ENCODE data around the gene SPRY4. TPM values are rescaled to one million over a fixed set of nuclear protein-coding genes. Genes with fewer than 3 reads are reported as not detected.

Gene SPRY4
- total and polyA plus RNA-seq, 2 of the 13 experiments (the other 11 are each of a cell fraction or from before 2014, with no cell fraction given) = 8.9 to 17.8 TPM

DNA sequence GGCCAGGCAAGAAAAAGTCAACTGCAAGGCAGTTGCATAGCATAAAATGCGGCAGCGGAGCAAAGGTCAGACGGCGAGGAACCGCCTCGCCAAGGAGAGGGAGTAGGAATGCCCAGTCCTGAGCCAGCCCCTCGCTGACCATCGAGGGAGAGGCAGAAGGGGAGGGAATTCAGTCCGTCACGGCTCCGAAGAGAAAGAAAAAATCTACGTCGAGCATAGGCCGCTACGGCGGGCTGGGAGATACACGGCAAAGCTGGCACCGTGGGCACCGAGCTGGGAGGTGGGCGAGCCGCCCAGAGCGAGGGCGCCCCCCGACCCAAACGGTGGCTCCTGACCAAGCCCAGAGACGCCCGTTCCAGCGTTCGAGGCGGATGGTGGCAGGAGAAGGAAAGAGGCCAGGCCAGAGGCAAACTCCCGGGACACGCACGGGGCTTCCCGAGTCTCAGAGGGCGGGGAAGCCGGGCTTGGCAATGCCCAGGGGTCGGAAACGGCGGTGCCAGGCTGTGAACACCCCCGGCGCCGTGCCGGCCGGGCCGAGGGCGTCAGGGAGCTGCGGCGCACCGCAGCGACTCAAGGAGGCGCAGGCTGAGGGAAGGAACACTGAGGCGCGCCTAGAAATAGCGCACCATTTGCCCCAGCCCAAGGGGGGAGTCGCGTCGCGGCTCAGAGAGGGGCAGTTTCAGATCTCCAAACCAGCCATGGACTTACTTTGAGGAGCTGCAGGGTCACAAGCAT lies 518 bp downstream of the SPRY4 start (continued):
- TF ChIP-seq, protein P1, sequence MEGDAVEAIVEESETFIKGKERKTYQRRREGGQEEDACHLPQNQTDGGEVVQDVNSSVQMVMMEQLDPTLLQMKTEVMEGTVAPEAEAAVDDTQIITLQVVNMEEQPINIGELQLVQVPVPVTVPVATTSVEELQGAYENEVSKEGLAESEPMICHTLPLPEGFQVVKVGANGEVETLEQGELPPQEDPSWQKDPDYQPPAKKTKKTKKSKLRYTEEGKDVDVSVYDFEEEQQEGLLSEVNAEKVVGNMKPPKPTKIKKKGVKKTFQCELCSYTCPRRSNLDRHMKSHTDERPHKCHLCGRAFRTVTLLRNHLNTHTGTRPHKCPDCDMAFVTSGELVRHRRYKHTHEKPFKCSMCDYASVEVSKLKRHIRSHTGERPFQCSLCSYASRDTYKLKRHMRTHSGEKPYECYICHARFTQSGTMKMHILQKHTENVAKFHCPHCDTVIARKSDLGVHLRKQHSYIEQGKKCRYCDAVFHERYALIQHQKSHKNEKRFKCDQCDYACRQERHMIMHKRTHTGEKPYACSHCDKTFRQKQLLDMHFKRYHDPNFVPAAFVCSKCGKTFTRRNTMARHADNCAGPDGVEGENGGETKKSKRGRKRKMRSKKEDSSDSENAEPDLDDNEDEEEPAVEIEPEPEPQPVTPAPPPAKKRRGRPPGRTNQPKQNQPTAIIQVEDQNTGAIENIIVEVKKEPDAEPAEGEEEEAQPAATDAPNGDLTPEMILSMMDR (CRISPR knock-in tag; IDR thresholded peaks at IDR 0.05) = no peak
- TF ChIP-seq ZNF761 (CRISPR knock-in tag; conservative IDR thresholded peaks at IDR 0.05) (0 out of 2 replicates have a peak, but pooled peaks have one; percentile 39), ZNF839 (CRISPR knock-in tag; IDR thresholded peaks at IDR 0.05; ENCODE audit: borderline replicate concordance) (no peak), MYC (CRISPR knock-in tag; IDR thresholded peaks at IDR 0.05; ENCODE audit: borderline replicate concordance) (peak; percentile 15; the same call in 1 of the 2 replicates), FOXC1 (CRISPR knock-in tag; IDR thresholded peaks at IDR 0.05; ENCODE audit: borderline replicate concordance) (peak; percentile 47; the same call in 1 of the 2 replicates), POLR2AphosphoS5 (IDR thresholded peaks at IDR 0.05; ENCODE audit: low read depth, low read length) (0 out of 2 replicates have a peak, but pooled peaks have one; percentile 21), LCORL (IDR thresholded peaks at IDR 0.05) (no peak), LCORL (CRISPR knock-in tag; IDR thresholded peaks at IDR 0.05) (no peak), FOXA3 (CRISPR knock-in tag; IDR thresholded peaks at IDR 0.05) (no peak), ZNF34 (CRISPR knock-in tag; IDR thresholded peaks at IDR 0.05; ENCODE audit: borderline replicate concordance) (no peak), TARDBP (CRISPR knock-in tag; IDR thresholded peaks at IDR 0.05) (no peak), POGZ (CRISPR knock-in tag; IDR thresholded peaks at IDR 0.05) (no peak), TSC22D2 (CRISPR knock-in tag; IDR thresholded peaks at IDR 0.05; ENCODE audit: borderline replicate concordance) (no peak), ZNF550 (CRISPR knock-in tag; IDR thresholded peaks at IDR 0.05; ENCODE audit: borderline replicate concordance) (no peak), ETV5 (CRISPR knock-in tag; IDR thresholded peaks at IDR 0.05; ENCODE audit: borderline replicate concordance) (no peak; the same call in 1 of the 2 replicates), RFXAP (CRISPR knock-in tag; IDR thresholded peaks at IDR 0.05; ENCODE audit: borderline replicate concordance) (0 out of 2 replicates have a peak, but pooled peaks have one; percentile 32)
- TF ChIP-seq, protein P2, sequence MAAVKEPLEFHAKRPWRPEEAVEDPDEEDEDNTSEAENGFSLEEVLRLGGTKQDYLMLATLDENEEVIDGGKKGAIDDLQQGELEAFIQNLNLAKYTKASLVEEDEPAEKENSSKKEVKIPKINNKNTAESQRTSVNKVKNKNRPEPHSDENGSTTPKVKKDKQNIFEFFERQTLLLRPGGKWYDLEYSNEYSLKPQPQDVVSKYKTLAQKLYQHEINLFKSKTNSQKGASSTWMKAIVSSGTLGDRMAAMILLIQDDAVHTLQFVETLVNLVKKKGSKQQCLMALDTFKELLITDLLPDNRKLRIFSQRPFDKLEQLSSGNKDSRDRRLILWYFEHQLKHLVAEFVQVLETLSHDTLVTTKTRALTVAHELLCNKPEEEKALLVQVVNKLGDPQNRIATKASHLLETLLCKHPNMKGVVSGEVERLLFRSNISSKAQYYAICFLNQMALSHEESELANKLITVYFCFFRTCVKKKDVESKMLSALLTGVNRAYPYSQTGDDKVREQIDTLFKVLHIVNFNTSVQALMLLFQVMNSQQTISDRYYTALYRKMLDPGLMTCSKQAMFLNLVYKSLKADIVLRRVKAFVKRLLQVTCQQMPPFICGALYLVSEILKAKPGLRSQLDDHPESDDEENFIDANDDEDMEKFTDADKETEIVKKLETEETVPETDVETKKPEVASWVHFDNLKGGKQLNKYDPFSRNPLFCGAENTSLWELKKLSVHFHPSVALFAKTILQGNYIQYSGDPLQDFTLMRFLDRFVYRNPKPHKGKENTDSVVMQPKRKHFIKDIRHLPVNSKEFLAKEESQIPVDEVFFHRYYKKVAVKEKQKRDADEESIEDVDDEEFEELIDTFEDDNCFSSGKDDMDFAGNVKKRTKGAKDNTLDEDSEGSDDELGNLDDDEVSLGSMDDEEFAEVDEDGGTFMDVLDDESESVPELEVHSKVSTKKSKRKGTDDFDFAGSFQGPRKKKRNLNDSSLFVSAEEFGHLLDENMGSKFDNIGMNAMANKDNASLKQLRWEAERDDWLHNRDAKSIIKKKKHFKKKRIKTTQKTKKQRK (IDR thresholded peaks at IDR 0.05; ENCODE audit: low read length) = no peak
- TF ChIP-seq, protein P3, sequence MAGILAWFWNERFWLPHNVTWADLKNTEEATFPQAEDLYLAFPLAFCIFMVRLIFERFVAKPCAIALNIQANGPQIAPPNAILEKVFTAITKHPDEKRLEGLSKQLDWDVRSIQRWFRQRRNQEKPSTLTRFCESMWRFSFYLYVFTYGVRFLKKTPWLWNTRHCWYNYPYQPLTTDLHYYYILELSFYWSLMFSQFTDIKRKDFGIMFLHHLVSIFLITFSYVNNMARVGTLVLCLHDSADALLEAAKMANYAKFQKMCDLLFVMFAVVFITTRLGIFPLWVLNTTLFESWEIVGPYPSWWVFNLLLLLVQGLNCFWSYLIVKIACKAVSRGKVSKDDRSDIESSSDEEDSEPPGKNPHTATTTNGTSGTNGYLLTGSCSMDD (CRISPR knock-in tag; IDR thresholded peaks at IDR 0.05) = 0 out of 2 replicates have a peak, but pooled peaks have one; percentile 28
- TF ChIP-seq, protein P4, sequence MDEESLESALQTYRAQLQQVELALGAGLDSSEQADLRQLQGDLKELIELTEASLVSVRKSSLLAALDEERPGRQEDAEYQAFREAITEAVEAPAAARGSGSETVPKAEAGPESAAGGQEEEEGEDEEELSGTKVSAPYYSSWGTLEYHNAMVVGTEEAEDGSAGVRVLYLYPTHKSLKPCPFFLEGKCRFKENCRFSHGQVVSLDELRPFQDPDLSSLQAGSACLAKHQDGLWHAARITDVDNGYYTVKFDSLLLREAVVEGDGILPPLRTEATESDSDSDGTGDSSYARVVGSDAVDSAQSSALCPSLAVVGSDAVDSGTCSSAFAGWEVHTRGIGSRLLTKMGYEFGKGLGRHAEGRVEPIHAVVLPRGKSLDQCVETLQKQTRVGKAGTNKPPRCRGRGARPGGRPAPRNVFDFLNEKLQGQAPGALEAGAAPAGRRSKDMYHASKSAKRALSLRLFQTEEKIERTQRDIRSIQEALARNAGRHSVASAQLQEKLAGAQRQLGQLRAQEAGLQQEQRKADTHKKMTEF (CRISPR knock-in tag; IDR thresholded peaks at IDR 0.05) = peak; percentile 12; the same call in 1 of the 2 replicates
- TF ChIP-seq, protein P5, sequence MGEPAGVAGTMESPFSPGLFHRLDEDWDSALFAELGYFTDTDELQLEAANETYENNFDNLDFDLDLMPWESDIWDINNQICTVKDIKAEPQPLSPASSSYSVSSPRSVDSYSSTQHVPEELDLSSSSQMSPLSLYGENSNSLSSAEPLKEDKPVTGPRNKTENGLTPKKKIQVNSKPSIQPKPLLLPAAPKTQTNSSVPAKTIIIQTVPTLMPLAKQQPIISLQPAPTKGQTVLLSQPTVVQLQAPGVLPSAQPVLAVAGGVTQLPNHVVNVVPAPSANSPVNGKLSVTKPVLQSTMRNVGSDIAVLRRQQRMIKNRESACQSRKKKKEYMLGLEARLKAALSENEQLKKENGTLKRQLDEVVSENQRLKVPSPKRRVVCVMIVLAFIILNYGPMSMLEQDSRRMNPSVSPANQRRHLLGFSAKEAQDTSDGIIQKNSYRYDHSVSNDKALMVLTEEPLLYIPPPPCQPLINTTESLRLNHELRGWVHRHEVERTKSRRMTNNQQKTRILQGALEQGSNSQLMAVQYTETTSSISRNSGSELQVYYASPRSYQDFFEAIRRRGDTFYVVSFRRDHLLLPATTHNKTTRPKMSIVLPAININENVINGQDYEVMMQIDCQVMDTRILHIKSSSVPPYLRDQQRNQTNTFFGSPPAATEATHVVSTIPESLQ (CRISPR knock-in tag; conservative IDR thresholded peaks at IDR 0.05) = no peak

Measured in HepG2 (cell line).